ENCODE results near the gene HOTAIR.
A peak's percentile ranks its signal among the peaks of the same experiment; 100 is the strongest.

The HOTAIR gene

GRCh38 chr12:54011665-54012532 lies 37.1 kb upstream of the HOTAIR start:
- no peak for DNase-seq (ENCODE audit: low read depth)

GRCh38 chr12:54010972-54011664 lies 36.4 kb upstream of the HOTAIR start:
- no peak for DNase-seq (ENCODE audit: low read depth)

- DNase-seq (ENCODE audit: low read depth), result no peak
Observed at GRCh38 chr12:54010053-54010971, 35.6 kb upstream of the HOTAIR start.

GRCh38 chr12:54009171-54010052 lies 34.7 kb upstream of the HOTAIR start:
- no peak for DNase-seq (ENCODE audit: low read depth)

- no peak for DNase-seq (ENCODE audit: low read depth)
Observed at GRCh38 chr12:54008260-54008552, 33.5 kb upstream of the HOTAIR start.

GRCh38 chr12:54007538-54008259 lies 32.9 kb upstream of the HOTAIR start:
- DNase-seq (ENCODE audit: low read depth), result no peak

GRCh38 chr12:54006559-54007220 lies 31.9 kb upstream of the HOTAIR start:
- DNase-seq (ENCODE audit: low read depth), result no peak

GRCh38 chr12:54005853-54006558 lies 31.3 kb upstream of the HOTAIR start:
- DNase-seq (ENCODE audit: low read depth), result peak; percentile 74

- DNase-seq (ENCODE audit: low read depth), result no peak
Observed at GRCh38 chr12:54005531-54005852, 30.7 kb upstream of the HOTAIR start.

GRCh38 chr12:54004841-54005530 lies 30.2 kb upstream of the HOTAIR start:
- no peak for DNase-seq (ENCODE audit: low read depth)

- no peak for DNase-seq (ENCODE audit: low read depth)
Observed at GRCh38 chr12:54004063-54004840, 29.5 kb upstream of the HOTAIR start.

- no peak for DNase-seq (ENCODE audit: low read depth)
Observed at GRCh38 chr12:54003625-54004024, 28.9 kb upstream of the HOTAIR start.

GRCh38 chr12:54002915-54003389 lies 28.2 kb upstream of the HOTAIR start:
- DNase-seq (ENCODE audit: low read depth), result no peak

- no peak for DNase-seq (ENCODE audit: low read depth)
Observed at GRCh38 chr12:54002278-54002914, 27.6 kb upstream of the HOTAIR start.

GRCh38 chr12:54001283-54002187 lies 26.8 kb upstream of the HOTAIR start:
- DNase-seq (ENCODE audit: low read depth), result no peak

Data from stimulated activated CD8-positive, alpha-beta memory T cell treated with anti-CD3 and anti-CD28 coated beads, Interleukin-4, amount 100 ng/mL, for 24 hours (primary cell).